Panc1 (cell line): ENCODE measurements around the gene RASGRF2. TPM values are rescaled to one million over a fixed set of nuclear protein-coding genes. Genes with fewer than 3 reads are reported as not detected.

Experiments used
- ATAC-seq: fragments of 200-7000 bp; cut with Tn5 transposase; 2 replicates; pipeline ENCODE4 v1.9.1; 2020; ENCODE audit warnings: mild to moderate bottlenecking, moderate library complexity
- BruUV-seq: library from RNA; stranded (reverse); fragments of 400-500 nt; replicated peaks from 2 replicates; lab custom pipeline; 2021; lab: Mats Ljungman, UMichigan
- CTCF ChIA-PET: fragments of 300-600 bp; sonication (Branson Sonifier 250); formaldehyde crosslinking; loops from one replicate; lab custom pipeline; 2022; ENCODE audit warnings: antibody characterized with exemption; lab: Charles Lee
- POLR2A ChIA-PET: fragments of 300-600 bp; sonication (Branson Sonifier 250); formaldehyde crosslinking; loops from one replicate; lab custom pipeline; 2022; ENCODE audit warnings: antibody characterized with exemption; lab: Charles Lee
- DNase-seq: peaks from one replicate; pipeline ENCODE4 v3.0.0-alpha.2; 2010; ENCODE audit warnings: low read depth, low spot score
- H3K27ac ChIP-seq: 2 replicates; pipeline ENCODE4 v1.5.1; 2011; ENCODE audit warnings: mild to moderate bottlenecking, low read length, inconsistent platforms
- H3K27me3 ChIP-seq: fragments of 200-500 bp; sonication (Bioruptor generic); 2 replicates; pipeline ENCODE4 v1.6.0; 2014; ENCODE audit warnings: low read length, inconsistent platforms; ENCODE audit not compliant: control insufficient read depth, insufficient read depth
- H3K36me3 ChIP-seq: fragments of 200-500 bp; sonication (Bioruptor generic); 2 replicates; pipeline ENCODE4 v1.5.1; 2014; ENCODE audit warnings: inconsistent platforms, mild to moderate bottlenecking, low read length, moderate library complexity; ENCODE audit not compliant: control insufficient read depth, insufficient read depth
- H3K4me1 ChIP-seq: 2 replicates; pipeline ENCODE4 v1.5.1; 2011; ENCODE audit warnings: inconsistent platforms, mild to moderate bottlenecking, low read length, moderate library complexity; ENCODE audit not compliant: control insufficient read depth, insufficient read depth
- H3K4me3 ChIP-seq, 2 experiments: 2 replicates each; pipeline ENCODE4 v1.5.1; 2011 to 2012; ENCODE audit warnings: low read depth in 2 of 2, low read length in 2 of 2, mild to moderate bottlenecking in 2 of 2, inconsistent platforms in 1 of 2, moderate library complexity in 1 of 2
- H3K9me3 ChIP-seq: fragments of 200-500 bp; sonication (Bioruptor generic); 2 replicates; pipeline ENCODE4 v1.5.1; 2014; ENCODE audit warnings: low read depth, mild to moderate bottlenecking, inconsistent platforms, low read length, moderate library complexity; ENCODE audit not compliant: control insufficient read depth, insufficient read depth
- POLR2AphosphoS5 ChIP-seq: IDR thresholded peaks from 2 replicates; pipeline ENCODE4 v1.6.1; 2012; ENCODE audit warnings: mild to moderate bottlenecking, low read depth, low read length, moderate library complexity
- SIN3A ChIP-seq: IDR thresholded peaks from 2 replicates; pipeline ENCODE4 v1.6.1; 2012; ENCODE audit warnings: low read depth, mild to moderate bottlenecking, low read length, moderate library complexity, borderline replicate concordance; ENCODE audit not compliant: insufficient read depth
- TCF7L2 ChIP-seq: IDR thresholded peaks from 2 replicates; pipeline ENCODE4 v1.6.1; 2011; ENCODE audit warnings: mild to moderate bottlenecking, low read depth, low read length, inconsistent platforms
- in situ Hi-C: cut with HindIII; loops from 2 replicates; pipeline ENCODE4 v1.10.0; 2016; ENCODE audit warnings: low sequenced_read_pairs, low pct_unique_long_range_greater_than_20kb
- intact Hi-C: fragments of 100-400 bp; cut with micrococcal nuclease; formaldehyde crosslinking; loops from one replicate; pipeline ENCODE4 v1.10.0; 2022; ENCODE audit not compliant: unreplicated experiment
- total RNA-seq: library from RNA; stranded (reverse); gene quantifications from one replicate; pipeline ENCODE4 v1.2.1, GENCODE V29; 2021; ENCODE audit not compliant: unreplicated experiment
- TF ChIP-seq, protein P1 (sequence below), 2 experiments: IDR thresholded peaks; 2 replicates each; pipeline ENCODE4 v1.6.1; 2011 to 2012; ENCODE audit warnings: low read depth in 2 of 2, control low read depth in 1 of 2, low read length in 1 of 2, mild to moderate bottlenecking in 1 of 2, moderate library complexity in 1 of 2; ENCODE audit not compliant: insufficient read depth in 1 of 2
- TF ChIP-seq, protein P2 (sequence below): fragments of 450-650 bp; IDR thresholded peaks from 2 replicates; pipeline ENCODE4 v1.5.1; 2017; ENCODE audit warnings: mild to moderate bottlenecking

The RASGRF2 gene
- total RNA-seq, 1 experiment from 2014 or later = 4.7 TPM

DNA sequence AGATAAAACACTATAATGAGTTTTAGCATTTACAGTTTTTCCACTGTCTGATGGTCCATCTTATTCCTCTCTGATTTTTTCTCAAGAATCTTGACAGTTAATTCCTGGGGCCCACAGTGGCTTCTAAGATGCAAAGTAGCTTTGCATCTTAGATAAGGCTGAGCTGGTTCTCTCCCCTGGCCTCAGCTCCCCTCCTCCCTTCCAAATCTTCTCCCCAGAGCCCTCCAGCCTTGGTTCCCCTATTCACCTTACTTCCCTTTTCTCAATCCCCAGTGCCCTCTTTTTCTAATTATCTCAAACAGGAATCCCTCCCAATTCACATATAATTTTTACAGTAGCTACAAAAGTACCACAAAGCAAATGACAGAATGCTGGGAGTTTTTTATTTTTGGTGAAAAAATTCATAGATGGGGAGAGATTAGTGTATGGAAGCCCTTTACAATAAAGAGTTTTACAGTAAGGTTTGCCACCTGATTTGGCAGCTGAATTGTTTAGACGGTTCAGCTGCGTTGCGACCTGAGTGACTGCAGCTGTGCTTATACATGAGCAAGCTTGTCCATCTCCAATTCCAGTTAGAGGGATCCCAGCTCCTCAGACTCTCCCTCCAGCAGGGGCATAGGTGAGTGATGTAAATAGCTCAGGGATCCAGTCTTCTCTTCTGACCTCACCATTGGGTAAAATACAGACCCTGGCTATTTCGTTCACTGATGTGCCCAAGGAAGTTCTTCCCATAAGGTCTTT, 221.6 kb downstream of the RASGRF2 start:
- H3K36me3 ChIP-seq = no peaks in the 10 kb centered on the region
- in situ Hi-C loops (no loop called here), intact Hi-C loops (no loop called here)
- CTCF ChIA-PET = interaction anchor here (0.7 kb wide), 1 partner anchor 407 kb away, joined by 3 read pairs; no protein-coding TSS in a partner anchor
- H3K27ac ChIP-seq = no peak overlapping the region
- no TSS peak for BruUV-seq
- POLR2A ChIA-PET = interaction anchor here (0.7 kb wide), 1 partner anchor 18 kb away, joined by 3 read pairs; no protein-coding TSS in a partner anchor
- ATAC-seq = no peak
- H3K27me3 ChIP-seq = no peaks in the 10 kb centered on the region
- no peaks in the 10 kb centered on the region for H3K9me3 ChIP-seq
- no peaks in the 10 kb centered on the region for H3K4me1 ChIP-seq
- no peak overlapping the region for H3K4me3 ChIP-seq
- no peak for DNase-seq
- TF ChIP-seq, protein P1, sequence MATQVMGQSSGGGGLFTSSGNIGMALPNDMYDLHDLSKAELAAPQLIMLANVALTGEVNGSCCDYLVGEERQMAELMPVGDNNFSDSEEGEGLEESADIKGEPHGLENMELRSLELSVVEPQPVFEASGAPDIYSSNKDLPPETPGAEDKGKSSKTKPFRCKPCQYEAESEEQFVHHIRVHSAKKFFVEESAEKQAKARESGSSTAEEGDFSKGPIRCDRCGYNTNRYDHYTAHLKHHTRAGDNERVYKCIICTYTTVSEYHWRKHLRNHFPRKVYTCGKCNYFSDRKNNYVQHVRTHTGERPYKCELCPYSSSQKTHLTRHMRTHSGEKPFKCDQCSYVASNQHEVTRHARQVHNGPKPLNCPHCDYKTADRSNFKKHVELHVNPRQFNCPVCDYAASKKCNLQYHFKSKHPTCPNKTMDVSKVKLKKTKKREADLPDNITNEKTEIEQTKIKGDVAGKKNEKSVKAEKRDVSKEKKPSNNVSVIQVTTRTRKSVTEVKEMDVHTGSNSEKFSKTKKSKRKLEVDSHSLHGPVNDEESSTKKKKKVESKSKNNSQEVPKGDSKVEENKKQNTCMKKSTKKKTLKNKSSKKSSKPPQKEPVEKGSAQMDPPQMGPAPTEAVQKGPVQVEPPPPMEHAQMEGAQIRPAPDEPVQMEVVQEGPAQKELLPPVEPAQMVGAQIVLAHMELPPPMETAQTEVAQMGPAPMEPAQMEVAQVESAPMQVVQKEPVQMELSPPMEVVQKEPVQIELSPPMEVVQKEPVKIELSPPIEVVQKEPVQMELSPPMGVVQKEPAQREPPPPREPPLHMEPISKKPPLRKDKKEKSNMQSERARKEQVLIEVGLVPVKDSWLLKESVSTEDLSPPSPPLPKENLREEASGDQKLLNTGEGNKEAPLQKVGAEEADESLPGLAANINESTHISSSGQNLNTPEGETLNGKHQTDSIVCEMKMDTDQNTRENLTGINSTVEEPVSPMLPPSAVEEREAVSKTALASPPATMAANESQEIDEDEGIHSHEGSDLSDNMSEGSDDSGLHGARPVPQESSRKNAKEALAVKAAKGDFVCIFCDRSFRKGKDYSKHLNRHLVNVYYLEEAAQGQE (IDR thresholded peaks at IDR 0.05; ENCODE audit: insufficient read depth in 1 of 2, low read depth in 2 of 2, low read length in 1 of 2) = no peak
- TF ChIP-seq, protein P2, sequence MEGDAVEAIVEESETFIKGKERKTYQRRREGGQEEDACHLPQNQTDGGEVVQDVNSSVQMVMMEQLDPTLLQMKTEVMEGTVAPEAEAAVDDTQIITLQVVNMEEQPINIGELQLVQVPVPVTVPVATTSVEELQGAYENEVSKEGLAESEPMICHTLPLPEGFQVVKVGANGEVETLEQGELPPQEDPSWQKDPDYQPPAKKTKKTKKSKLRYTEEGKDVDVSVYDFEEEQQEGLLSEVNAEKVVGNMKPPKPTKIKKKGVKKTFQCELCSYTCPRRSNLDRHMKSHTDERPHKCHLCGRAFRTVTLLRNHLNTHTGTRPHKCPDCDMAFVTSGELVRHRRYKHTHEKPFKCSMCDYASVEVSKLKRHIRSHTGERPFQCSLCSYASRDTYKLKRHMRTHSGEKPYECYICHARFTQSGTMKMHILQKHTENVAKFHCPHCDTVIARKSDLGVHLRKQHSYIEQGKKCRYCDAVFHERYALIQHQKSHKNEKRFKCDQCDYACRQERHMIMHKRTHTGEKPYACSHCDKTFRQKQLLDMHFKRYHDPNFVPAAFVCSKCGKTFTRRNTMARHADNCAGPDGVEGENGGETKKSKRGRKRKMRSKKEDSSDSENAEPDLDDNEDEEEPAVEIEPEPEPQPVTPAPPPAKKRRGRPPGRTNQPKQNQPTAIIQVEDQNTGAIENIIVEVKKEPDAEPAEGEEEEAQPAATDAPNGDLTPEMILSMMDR = no peak
- no peak for TF ChIP-seq SIN3A

DNA sequence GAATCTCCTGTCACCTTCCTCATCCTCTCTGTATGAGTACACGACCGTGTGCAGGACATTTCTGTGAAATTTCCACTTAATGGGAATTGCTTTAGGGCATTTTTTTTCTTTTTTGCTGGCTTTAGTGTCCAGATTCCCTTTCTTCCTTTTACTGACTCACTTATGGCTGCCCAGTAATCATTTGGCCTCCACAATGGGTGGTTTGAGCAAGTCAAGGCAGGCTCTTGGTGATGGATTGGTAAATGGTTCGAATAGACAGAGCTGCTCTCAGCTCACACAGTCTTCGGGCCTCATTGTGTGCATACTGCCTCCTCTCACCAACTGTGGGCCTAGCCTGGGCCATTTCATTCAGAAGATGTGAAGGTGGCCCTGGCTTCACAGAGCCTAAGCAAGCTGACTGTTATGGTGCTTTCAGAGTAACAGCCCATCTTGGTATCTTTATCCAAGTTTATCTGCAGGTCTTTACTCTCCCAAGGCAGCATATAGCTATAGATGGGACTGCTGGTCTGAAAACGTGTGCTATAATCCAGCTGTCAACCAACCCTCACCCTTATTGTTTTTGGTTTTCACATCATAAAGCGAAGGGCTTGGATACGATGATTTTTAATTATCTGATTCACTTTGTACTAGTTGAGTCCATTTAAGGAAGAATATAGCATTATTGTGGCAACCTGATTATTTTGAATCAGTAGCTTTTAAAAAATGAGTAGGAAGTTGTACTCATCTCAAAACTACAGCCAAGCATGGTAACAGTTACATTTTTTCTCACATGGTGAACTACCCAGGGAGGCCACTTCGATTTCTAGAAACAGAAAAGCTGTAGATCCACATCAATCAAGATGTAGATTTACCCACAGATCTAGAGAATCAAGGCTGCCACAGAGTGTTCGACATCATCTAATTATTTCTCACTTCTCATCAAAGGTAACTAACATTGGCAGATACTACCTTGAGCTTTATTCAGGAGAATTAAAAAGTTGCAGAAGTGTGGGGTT, 222.5 kb downstream of the RASGRF2 start:
- POLR2A ChIA-PET = no interaction called here
- Histone ChIP-seq H3K4me3 (no peak overlapping the region), H3K27ac (no peak overlapping the region), H3K4me1 (no peaks in the 10 kb centered on the region), H3K36me3 (no peaks in the 10 kb centered on the region), H3K9me3 (no peaks in the 10 kb centered on the region), H3K27me3 (no peaks in the 10 kb centered on the region)
- CTCF ChIA-PET = no interaction called here
- DNase-seq (no peak), ATAC-seq (no peak)
- in situ Hi-C loops (no loop called here), intact Hi-C loops (no loop called here)
- BruUV-seq = no TSS peak
- TF ChIP-seq, protein P2 = no peak
- TF ChIP-seq SIN3A (no peak), POLR2AphosphoS5 (no peak), TCF7L2 (no peak)
- TF ChIP-seq, protein P1 (IDR thresholded peaks at IDR 0.05; ENCODE audit: insufficient read depth in 1 of 2, low read depth in 2 of 2, low read length in 1 of 2) = no peak
